Medulla oblongata (tissue), 1 donor: ENCODE data around the gene LAG3.
A peak's percentile ranks its signal among the peaks of the same experiment; 100 is the strongest.

Experiments
- DNase-seq: peaks from one replicate; pipeline ENCODE4 v3.0.0-alpha.2; 2015; ENCODE audit errors: extremely low spot score

Gene LAG3

DNA sequence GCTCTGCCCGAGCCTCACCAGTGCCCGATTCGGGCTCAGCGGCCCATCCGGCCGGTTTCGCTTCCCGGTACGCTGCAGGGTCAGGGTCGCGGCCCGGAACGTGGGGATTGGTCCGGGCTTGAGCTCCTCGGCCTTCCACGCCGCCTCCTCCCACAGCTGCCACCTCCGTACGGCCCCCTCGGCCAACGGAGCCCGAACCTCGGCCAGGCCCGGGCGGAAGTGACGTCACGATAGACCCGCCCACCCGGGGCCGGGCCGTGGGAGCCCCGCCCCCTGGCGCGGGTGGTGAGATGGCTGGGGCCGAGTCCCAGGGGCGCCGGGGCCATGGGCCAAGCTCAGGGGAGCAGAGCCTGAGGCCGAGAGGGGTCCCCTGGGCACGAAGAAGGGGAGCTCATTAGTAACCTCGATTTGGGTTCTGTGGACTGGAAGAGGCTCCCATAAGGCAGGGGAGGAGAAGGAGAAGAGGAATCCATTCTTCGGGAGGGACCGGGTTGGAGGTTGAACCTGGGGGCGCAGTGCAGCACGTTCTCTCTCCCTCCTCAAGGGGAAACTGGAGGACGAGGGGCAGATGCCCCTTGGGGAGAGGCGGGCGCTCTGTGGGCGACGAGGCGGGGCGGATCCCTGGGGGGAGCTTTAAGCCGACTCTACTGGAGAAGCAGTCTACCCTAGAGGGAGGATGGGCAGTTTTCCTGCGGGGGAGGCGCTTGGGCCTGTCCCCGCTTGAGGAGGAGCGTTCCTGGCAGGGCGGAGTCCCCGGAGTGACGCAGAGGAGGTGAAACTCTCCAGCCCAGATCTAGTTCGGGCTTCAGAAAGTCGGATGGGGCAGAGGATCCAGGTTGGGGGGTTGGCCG, 19.2 kb upstream of the LAG3 start, which contains the start of gene MLF2:
Gene MLF2 (minus strand): TSS at position 221 of the 851 bp plus-strand sequence. CDS start 807 bp downstream, outside the sequence.
- peak; percentile 99 for DNase-seq

- no peak for DNase-seq
These were observed 18.5 kb upstream of the LAG3 start for GRCh38 chr12:6753772-6754356.

- peak; percentile 67 for DNase-seq
These were observed 17.9 kb upstream of the LAG3 start for GRCh38 chr12:6754411-6754810.

DNA sequence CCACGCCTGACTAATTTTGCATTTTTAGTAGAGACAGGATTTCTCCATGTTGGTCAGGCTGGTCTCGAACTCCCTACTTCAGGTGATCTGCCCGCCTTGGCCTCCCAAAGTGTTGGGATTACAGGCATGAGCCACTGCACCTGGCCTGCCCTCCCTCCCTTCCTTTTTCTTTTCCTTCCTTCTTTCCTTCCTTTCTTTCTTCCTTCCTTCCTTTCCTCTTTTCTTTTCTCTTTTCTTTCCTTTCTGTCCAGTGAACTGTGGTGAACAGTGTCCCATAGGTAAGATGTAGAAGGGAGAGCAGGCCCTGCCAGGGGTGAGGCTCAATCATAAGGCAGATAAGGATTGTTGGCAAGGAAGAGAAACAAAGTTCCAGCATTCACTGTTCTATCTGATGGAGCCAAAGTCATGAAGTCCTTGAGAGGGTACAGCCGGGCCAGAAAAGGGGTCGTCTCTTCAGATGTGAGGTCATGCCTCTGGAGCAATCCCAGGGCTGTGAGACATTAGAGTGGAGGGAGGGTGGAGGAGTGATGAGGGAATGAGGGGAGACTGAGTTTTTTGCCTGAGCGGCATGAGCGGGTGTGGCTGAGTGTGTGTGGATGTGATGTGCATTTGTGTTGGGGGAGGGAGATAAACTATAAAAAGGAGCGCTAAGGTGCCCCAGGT, 15.2 kb upstream of the LAG3 start:
- no peak for DNase-seq

DNA sequence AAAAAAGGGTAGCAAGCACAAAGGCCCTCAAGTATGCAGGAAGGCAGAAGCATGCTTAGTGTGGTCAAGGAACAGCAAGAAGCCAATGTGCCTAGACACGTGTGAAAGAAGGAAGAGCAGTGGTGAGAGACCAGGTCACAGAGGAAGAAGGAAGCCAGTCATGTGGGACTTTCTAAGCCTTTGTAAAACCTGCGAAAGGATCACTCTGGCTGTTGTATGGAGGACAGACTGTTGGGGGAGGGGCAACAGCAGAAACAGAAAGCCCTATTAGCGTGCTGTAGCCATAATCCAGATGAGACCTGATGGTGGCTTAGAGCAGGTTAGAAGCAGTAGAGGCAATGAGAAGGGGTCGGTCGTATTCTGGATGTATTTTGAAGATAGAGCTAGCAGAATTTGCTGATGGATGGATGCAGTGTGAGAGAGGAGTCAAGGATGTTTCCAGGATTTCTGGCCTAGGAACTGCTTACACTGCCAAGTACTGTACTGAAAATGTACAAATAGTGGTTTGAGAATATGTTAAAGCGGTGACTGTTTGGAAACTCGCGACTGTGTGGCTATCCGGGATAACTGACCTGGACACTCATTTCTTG, 13.7 kb upstream of the LAG3 start:
- no peak for DNase-seq

- no peak for DNase-seq
These were observed 12.6 kb upstream of the LAG3 start for GRCh38 chr12:6759741-6760140.

DNA sequence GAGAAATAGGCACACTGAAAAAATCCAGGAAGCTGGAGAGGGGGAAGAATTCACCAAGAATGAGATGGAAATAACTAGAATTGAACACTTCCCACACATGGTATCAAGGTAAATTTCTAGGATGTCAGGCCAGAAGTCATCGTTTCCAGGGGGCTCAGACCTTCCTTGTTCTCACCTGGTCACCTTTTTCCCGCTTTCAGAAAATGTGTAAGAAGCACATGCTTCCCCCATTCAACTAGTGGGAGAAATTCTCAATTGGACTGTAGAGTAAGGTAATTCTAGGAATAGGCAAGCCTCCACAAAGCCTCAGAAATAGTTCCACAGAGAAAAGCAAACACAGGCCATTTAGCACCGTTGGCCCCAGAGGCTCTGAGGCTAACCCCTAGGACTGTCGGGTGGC, 8.9 kb upstream of the LAG3 start:
- DNase-seq = no peak

DNA sequence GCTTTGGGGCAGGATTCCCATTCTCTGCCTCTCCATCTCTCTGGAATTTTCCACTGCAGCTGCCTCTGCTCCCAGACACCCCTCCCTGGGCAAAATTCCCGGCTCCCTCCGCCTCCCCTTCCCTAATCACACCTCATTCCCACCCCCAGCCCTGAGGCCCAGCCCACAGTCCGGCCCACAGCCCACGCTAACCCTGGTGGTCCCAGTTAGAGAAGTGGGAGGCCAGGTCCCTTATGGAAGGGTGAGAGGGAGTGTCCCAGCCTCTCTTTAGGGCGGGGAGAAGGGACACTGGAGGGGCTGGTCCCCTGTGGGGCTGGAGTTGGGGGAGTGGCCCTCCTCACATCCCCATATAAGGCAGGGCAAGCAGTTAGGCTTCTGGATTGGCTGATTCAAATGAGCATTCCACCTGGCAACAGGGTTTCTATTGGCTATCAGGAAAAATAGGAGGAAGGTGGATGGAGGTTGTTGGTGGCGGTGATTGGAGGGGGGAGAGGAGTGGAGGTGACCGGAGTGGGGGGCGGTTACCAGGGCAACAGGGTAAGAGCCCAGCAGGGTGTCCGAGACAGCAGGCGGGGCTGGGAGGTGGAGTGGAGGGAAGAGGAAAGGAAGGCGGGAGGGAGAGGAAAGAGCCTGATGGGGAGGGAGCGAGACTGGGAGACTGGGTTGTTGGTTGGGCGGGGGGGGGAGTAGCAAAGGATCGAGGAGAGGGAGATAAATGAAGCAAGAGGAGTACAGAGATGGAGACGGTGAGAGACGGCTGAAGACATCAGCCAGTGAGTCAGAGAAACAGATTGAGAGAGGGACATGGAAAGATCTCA, 8.1 kb upstream of the LAG3 start:
- peak; percentile 97 for DNase-seq

DNA sequence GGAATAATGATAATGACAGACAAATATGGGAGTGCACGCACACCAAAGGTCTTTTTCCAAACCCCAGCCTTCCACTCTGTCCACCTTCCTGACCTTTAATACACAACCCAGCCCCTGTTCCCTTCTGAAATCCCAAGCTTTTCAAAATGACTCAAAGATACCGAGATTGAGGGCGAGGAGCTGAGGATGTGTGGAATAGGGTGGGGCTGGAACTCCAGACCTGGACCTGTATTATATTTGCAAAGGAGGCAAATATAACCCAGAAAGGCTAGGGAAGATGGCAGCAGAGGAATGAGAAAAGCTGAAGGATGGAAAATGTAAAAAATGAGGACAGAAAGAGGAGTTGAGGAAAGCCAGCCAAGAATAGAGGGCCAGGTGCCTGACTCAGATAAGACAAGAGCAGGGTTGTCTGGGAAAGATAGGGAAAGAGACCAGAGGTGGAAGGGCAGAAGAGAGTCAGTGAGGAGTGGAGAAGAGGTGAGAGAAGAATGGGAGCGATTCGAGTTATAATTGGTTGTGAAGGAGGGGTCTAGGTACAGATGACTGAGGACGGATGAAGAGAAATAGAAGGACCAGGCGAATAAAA, 7.2 kb upstream of the LAG3 start:
- no peak for DNase-seq

- DNase-seq = peak; percentile 51
These were observed 6.4 kb upstream of the LAG3 start, which contains the start of gene PTMS for GRCh38 chr12:6765634-6766581. Gene PTMS (plus strand): TSS chr12:6766363. CDS start chr12:6766706, 343 bp downstream.

DNA sequence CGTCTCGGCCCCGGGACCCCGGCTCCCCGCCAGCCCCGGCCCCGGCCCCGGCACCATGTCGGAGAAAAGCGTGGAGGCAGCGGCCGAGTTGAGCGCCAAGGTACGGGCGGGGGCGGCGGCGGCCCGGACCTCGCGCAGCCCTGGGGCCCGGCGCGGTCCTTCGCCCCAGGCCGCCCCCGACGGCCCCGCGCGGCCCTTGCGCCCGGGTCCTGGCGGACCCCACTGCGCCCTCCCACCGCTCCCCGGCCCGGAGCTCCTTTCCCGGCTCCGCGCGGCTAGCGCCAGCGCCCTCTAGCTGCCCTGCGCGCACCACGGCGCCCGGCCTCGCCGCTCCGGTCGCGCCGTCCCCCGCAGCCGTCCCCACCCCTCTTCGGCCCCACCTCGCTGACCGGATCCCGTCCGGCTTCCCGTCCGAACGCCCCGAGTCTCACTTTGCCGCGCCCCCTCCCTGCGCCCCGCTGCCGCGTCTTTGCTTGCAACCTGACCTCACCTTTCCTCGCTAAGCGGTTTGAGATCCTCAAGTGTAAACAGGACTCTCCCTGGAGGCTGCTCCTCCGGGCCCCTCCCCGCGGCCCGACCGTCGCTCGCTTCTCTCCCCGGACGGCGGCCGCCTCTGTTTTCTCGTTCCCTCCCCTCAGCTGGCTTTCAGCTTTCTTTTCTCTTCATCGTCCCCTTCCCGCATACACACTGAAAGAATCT, 5.5 kb upstream of the LAG3 start:
- DNase-seq = peak; percentile 76

DNA sequence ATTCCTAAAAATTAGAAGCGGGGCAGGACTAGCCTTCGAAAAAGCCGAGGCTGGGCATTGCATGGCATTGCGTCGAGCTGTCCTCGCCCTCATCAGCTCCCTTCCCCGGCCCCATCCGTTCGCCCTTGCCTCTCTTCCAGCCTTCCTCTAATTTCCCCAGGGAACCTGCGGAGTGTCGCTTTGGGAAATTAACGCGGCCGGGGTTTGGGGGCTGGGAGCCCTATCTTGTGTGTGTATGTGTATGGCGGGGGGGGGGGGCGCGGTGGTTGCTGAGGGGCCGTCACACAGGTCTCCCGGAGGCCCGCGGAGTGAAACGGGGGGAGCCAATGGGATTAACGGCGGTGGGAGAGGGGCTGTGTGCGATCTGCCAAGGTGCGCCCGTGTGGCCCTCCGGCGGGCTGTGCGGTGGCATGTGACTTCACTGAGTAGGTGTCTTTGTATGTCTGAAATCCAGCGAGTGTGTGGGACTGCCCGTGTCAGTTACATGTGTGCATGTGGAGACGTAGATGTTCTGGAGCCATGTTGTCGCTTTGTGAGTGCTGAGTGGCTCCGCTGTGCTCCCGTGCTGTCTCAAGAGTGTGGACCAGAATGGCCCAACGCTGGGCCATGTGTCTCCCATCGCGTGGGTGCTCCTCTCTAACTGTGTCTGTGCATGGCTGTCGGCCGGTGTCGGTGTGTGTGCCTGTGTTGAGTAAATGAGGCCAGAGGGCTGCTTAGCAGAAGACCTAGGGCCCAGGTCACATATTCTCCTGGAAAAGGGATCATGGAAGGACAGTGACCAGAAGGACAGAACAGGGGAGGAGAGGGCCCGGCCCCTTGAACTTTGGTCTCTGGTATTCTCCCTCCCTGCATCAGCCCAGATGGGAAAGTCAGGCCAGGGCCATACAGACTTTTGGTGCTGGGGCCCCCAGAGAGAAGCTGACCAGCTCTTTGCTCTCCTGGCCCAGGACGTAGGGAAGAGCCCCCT, 4.7 kb upstream of the LAG3 start:
- no peak for DNase-seq

GRCh38 chr12:6768437-6768914, 3.8 kb upstream of the LAG3 start:
- no peak for DNase-seq

GRCh38 chr12:6768990-6769389, 3.3 kb upstream of the LAG3 start:
- DNase-seq = no peak

DNA sequence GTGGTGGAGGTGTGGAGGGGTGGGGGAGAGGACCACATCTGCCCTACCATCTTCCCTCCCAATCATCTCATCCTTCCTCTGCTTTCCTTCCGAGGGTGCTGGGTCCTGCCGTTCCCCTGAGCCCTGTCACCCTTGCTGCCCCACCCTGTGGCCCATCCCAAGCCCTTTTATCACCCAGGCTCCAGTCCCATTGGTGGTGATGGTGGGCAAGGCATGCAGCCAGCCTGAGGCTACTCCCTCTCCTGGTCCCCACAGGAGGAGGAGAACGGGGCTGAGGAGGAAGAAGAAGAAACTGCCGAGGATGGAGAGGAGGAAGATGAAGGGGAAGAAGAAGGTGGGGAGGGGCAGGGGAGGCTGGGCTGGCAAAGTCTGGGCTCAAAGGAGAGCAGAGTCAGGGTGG, 2.7 kb upstream of the LAG3 start:
- no peak for DNase-seq

DNA sequence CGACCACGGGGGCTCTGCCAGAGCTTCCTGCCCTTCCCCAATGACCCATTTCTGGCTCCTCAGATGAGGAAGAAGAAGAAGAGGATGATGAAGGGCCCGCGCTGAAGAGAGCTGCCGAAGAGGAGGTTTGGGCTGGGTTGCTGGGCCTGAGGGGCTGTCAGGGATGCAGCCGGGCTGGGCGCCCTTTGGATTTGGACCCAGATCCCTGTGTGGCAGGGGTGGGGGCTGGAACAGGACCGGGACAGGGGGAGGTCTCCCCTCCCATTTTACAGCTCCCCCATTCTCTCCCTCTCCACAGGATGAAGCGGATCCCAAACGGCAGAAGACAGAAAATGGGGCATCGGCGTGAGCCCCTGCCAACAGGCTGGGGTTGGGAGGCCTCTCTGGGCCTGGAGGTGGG, 2.2 kb upstream of the LAG3 start:
- no peak for DNase-seq

- no peak for DNase-seq
These were observed 1.7 kb upstream of the LAG3 start for GRCh38 chr12:6770600-6770999.

DNA sequence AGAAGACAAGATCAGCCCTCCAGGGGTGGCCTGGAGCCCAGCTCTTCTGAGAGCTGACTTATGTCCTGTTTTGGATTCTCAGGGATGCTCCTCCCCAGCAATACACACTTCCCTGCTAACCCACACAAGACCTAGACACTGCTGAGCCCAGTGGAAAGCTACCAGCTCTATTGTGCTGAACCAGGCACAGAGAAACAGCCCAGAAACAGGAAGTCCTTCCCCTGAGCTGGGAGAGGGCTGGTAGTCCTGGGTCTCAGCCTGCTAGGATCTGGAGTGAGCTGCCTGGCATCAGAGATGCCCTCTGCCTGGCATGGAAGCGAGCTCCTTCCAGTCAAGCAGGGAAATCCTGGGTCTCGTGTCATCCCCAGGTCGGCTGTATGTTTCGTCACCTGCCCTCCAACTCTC, 1.2 kb upstream of the LAG3 start:
- DNase-seq = peak; percentile 65
